ENCODE data around the gene CWC15.

CWC15 gene

DNA sequence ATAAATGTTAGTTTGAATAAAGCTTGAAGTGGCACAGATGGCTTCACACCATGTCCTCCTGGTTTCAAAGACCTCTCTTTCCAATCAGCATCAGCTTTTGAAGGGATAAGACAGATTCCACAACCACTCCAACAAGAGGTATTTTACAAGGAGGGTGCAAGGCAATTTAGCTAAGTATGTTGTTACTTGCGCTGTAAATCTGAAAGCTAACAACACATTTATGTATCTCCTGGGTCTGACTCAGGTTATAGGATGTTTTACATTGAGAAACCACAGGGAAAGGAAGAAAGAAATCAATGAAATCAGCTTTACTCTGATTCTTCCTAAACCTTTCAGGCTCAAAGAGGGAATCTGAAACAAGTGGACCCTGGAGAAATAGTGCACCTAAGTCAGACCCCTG lies 12.1 kb downstream of the CWC15 start:
- H3K27me3 ChIP-seq (ENCODE audit: low read depth, low read length): no peaks in the 10 kb centered on the region
- H3K27ac ChIP-seq (ENCODE audit: low read length): no peak overlapping the region
- no peaks in the 10 kb centered on the region for H3K79me2 ChIP-seq (ENCODE audit: low read length)
- H3K9ac ChIP-seq (ENCODE audit: low read length): no peak overlapping the region
- no peak overlapping the region for H2AFZ ChIP-seq (ENCODE audit: low read depth, low read length)
- H3K36me3 ChIP-seq (replicated peaks; ENCODE audit: low read depth, low read length): peaks cover 19% of the 10 kb centered on the region
- H3K9me3 ChIP-seq (ENCODE audit: insufficient read depth, low read length): no peaks in the 10 kb centered on the region
- no peak overlapping the region for H3K4me3 ChIP-seq (ENCODE audit: low read length)
- no peaks in the 10 kb centered on the region for H4K20me1 ChIP-seq (ENCODE audit: insufficient read depth, low read length)
- H3K4me2 ChIP-seq (ENCODE audit: low read length): no peak overlapping the region
- H3K4me1 ChIP-seq (ENCODE audit: low read length): no peaks in the 10 kb centered on the region
- TF ChIP-seq, protein P1, sequence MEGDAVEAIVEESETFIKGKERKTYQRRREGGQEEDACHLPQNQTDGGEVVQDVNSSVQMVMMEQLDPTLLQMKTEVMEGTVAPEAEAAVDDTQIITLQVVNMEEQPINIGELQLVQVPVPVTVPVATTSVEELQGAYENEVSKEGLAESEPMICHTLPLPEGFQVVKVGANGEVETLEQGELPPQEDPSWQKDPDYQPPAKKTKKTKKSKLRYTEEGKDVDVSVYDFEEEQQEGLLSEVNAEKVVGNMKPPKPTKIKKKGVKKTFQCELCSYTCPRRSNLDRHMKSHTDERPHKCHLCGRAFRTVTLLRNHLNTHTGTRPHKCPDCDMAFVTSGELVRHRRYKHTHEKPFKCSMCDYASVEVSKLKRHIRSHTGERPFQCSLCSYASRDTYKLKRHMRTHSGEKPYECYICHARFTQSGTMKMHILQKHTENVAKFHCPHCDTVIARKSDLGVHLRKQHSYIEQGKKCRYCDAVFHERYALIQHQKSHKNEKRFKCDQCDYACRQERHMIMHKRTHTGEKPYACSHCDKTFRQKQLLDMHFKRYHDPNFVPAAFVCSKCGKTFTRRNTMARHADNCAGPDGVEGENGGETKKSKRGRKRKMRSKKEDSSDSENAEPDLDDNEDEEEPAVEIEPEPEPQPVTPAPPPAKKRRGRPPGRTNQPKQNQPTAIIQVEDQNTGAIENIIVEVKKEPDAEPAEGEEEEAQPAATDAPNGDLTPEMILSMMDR (IDR thresholded peaks at IDR 0.05; ENCODE audit: low read depth, low read length): no peak
- no peak for TF ChIP-seq EZH2phosphoT487 (IDR thresholded peaks at IDR 0.05; ENCODE audit: low read depth)

DNA sequence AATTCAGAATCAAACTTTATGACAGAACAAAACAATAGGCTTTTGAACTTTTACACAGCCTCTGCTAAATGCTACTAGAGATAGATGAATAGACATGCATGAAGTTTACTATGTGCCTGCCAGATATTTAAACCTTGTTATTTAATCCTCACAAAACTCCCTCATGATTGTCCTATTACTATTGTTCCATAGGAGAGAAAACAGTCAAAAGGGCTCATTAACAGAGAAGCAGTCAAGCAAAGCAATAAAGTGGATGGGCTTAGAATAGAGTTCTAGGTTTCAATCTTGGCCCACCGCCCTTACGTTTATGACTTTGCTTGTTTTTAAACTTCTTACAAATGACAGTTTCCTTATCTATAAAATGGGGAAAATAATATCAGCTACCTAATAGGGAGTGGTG lies 12.9 kb downstream of the CWC15 start:
- H3K9ac ChIP-seq (ENCODE audit: low read length): no peak overlapping the region
- H3K27me3 ChIP-seq (ENCODE audit: low read depth, low read length): no peaks in the 10 kb centered on the region
- no peaks in the 10 kb centered on the region for H3K79me2 ChIP-seq (ENCODE audit: low read length)
- H3K4me1 ChIP-seq (ENCODE audit: low read length): no peaks in the 10 kb centered on the region
- H4K20me1 ChIP-seq (ENCODE audit: insufficient read depth, low read length): no peaks in the 10 kb centered on the region
- H3K27ac ChIP-seq (ENCODE audit: low read length): no peak overlapping the region
- H3K4me2 ChIP-seq (ENCODE audit: low read length): no peak overlapping the region
- H2AFZ ChIP-seq (ENCODE audit: low read depth, low read length): no peak overlapping the region
- H3K36me3 ChIP-seq (replicated peaks; ENCODE audit: low read depth, low read length): peaks cover 17% of the 10 kb centered on the region
- TF ChIP-seq, protein P1 (IDR thresholded peaks at IDR 0.05; ENCODE audit: low read depth, low read length): no peak
- no peak overlapping the region for H3K4me3 ChIP-seq (ENCODE audit: low read length)
- no peaks in the 10 kb centered on the region for H3K9me3 ChIP-seq (ENCODE audit: insufficient read depth, low read length)

DNA sequence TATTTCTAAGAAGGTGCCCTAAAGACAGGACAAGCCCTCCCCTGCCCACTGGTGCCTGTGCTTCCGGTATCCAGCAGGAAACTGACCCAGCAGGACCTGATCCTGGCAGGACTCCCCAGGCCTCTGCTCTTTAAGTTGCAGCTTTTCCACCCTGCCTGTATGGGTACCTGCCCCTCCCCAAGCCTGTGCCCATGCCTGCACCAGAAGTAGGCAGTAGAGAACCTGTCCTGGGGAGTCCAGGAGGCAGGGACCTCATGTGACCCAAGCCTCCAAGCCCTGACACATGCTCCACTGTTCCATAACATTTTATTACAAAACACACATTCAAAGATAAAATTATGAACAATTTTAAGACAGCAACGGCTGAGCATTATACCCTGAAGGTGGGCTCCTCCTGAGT lies 14.2 kb downstream of the CWC15 start:
- Histone ChIP-seq H3K4me1 (ENCODE audit: low read length) (no peaks in the 10 kb centered on the region), H3K9me3 (ENCODE audit: insufficient read depth, low read length) (no peaks in the 10 kb centered on the region), H3K4me2 (ENCODE audit: low read length) (no peak overlapping the region), H3K27ac (ENCODE audit: low read length) (no peak overlapping the region), H3K4me3 (ENCODE audit: low read length) (no peak overlapping the region), H4K20me1 (ENCODE audit: insufficient read depth, low read length) (no peaks in the 10 kb centered on the region), H3K9ac (ENCODE audit: low read length) (no peak overlapping the region), H3K36me3 (replicated peaks; ENCODE audit: low read depth, low read length) (peaks cover 12% of the 10 kb centered on the region), H3K27me3 (ENCODE audit: low read depth, low read length) (no peaks in the 10 kb centered on the region), H2AFZ (ENCODE audit: low read depth, low read length) (no peak overlapping the region), H3K79me2 (ENCODE audit: low read length) (no peaks in the 10 kb centered on the region)
- TF ChIP-seq, protein P1 (IDR thresholded peaks at IDR 0.05; ENCODE audit: low read depth, low read length): no peak
- TF ChIP-seq EZH2phosphoT487 (IDR thresholded peaks at IDR 0.05; ENCODE audit: low read depth): no peak

DNA sequence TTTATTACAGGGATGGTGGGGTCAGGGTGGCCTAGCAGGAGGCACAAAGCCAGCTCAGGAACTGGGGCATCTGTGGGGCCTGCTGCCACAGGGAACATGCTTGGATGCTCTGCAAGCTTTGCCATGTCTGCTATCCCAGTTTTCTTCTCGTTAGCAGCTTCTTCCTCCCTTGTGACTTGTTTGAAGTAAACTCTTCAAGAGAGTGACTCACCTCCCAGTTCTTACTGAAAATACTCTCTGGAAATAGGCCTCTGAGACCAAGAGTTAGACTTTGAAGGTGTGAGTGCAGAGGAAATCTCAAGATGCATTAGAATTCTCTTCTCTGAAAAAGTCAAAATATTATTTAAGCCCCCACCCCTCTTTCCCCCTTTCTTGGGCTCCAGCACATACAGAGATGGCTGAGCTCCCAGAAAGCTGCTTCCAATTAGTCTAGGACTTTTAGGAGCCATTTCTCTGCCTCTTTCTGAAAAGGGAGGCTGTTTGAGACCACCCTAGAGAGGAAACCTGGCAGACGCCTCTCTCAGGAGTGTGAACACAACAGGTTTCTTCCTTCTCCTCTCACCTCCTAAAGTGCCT lies 15.1 kb downstream of the CWC15 start:
- Histone ChIP-seq H3K4me3 (ENCODE audit: low read length) (no peak overlapping the region), H4K20me1 (ENCODE audit: insufficient read depth, low read length) (no peaks in the 10 kb centered on the region), H3K36me3 (replicated peaks; ENCODE audit: low read depth, low read length) (peaks cover 8% of the 10 kb centered on the region), H3K9ac (ENCODE audit: low read length) (no peak overlapping the region), H3K9me3 (ENCODE audit: insufficient read depth, low read length) (no peaks in the 10 kb centered on the region), H3K27me3 (ENCODE audit: low read depth, low read length) (no peaks in the 10 kb centered on the region), H2AFZ (ENCODE audit: low read depth, low read length) (no peak overlapping the region), H3K4me1 (ENCODE audit: low read length) (no peaks in the 10 kb centered on the region), H3K79me2 (ENCODE audit: low read length) (no peaks in the 10 kb centered on the region), H3K27ac (ENCODE audit: low read length) (no peak overlapping the region), H3K4me2 (ENCODE audit: low read length) (no peak overlapping the region)
- TF ChIP-seq, protein P1 (IDR thresholded peaks at IDR 0.05; ENCODE audit: low read depth, low read length): no peak
- no peak for TF ChIP-seq EZH2phosphoT487 (IDR thresholded peaks at IDR 0.05; ENCODE audit: low read depth)

Data from OCI-LY3 (cell line).